ENCODE results near the gene GRIK1.

GRIK1 gene

GRCh38 chr21:29721221-29721620, 218.6 kb downstream of the GRIK1 start:
- DNase-seq (ENCODE audit: low read depth in 2 of 2, low spot score in 1 of 2) = no peak

GRCh38 chr21:29719521-29719920, 220.3 kb downstream of the GRIK1 start:
- DNase-seq (ENCODE audit: low read depth in 2 of 2, low spot score in 1 of 2) = no peak

GRCh38 chr21:29718081-29718815, 221.5 kb downstream of the GRIK1 start:
- no peak for DNase-seq (ENCODE audit: low read depth in 2 of 2, low spot score in 1 of 2)

GRCh38 chr21:29717659-29718058, 222.1 kb downstream of the GRIK1 start:
- DNase-seq (ENCODE audit: low read depth in 2 of 2, low spot score in 1 of 2) = no peak

GRCh38 chr21:29716753-29717152, 223.0 kb downstream of the GRIK1 start:
- DNase-seq (ENCODE audit: low read depth in 2 of 2, low spot score in 1 of 2) = no peak

GRCh38 chr21:29715089-29715488, 224.7 kb downstream of the GRIK1 start:
- DNase-seq (ENCODE audit: low read depth in 2 of 2, low spot score in 1 of 2) = no peak

- DNase-seq (ENCODE audit: low read depth in 2 of 2, low spot score in 1 of 2) = no peak
Measured at GRCh38 chr21:29712818-29713217, 227.0 kb downstream of the GRIK1 start.

- DNase-seq (ENCODE audit: low read depth in 2 of 2, low spot score in 1 of 2) = no peak
Measured at GRCh38 chr21:29711236-29711635, 228.6 kb downstream of the GRIK1 start.

GRCh38 chr21:29710498-29710897, 229.3 kb downstream of the GRIK1 start:
- DNase-seq (ENCODE audit: low read depth in 2 of 2, low spot score in 1 of 2) = no peak

- no peak for DNase-seq (ENCODE audit: low read depth in 2 of 2, low spot score in 1 of 2)
Measured at GRCh38 chr21:29708401-29708800, 231.4 kb downstream of the GRIK1 start.

- no peak for DNase-seq (ENCODE audit: low read depth in 2 of 2, low spot score in 1 of 2)
Measured at GRCh38 chr21:29704719-29705118, 235.1 kb downstream of the GRIK1 start.

GRCh38 chr21:29701676-29702075, 238.1 kb downstream of the GRIK1 start:
- no peak for DNase-seq (ENCODE audit: low read depth in 2 of 2, low spot score in 1 of 2)

GRCh38 chr21:29697555-29698193, 242.1 kb downstream of the GRIK1 start:
- DNase-seq (ENCODE audit: low read depth in 2 of 2, low spot score in 1 of 2) = no peak

GRCh38 chr21:29696937-29697336, 242.9 kb downstream of the GRIK1 start:
- DNase-seq (ENCODE audit: low read depth in 2 of 2, low spot score in 1 of 2) = no peak

- DNase-seq (ENCODE audit: low read depth in 2 of 2, low spot score in 1 of 2) = no peak
Measured at GRCh38 chr21:29691616-29692491, 247.9 kb downstream of the GRIK1 start.

- no peak for DNase-seq (ENCODE audit: low read depth in 2 of 2, low spot score in 1 of 2)
Measured at GRCh38 chr21:29689753-29690152, 250.0 kb downstream of the GRIK1 start.

- no peak for DNase-seq (ENCODE audit: low read depth in 2 of 2, low spot score in 1 of 2)
Measured at GRCh38 chr21:29684106-29684505, 255.7 kb downstream of the GRIK1 start.

GRCh38 chr21:29682800-29683199, 257.0 kb downstream of the GRIK1 start:
- no peak for DNase-seq (ENCODE audit: low read depth in 2 of 2, low spot score in 1 of 2)

GRCh38 chr21:29680273-29680672, 259.5 kb downstream of the GRIK1 start:
- no peak for DNase-seq (ENCODE audit: low read depth in 2 of 2, low spot score in 1 of 2)

GRCh38 chr21:29678626-29679025, 261.2 kb downstream of the GRIK1 start:
- no peak for DNase-seq (ENCODE audit: low read depth in 2 of 2, low spot score in 1 of 2)

- DNase-seq (ENCODE audit: low read depth in 2 of 2, low spot score in 1 of 2) = no peak
Measured at GRCh38 chr21:29677326-29677725, 262.5 kb downstream of the GRIK1 start.

GRCh38 chr21:29676395-29676794, 263.4 kb downstream of the GRIK1 start:
- no peak for DNase-seq (ENCODE audit: low read depth in 2 of 2, low spot score in 1 of 2)
